SK-N-SH treated with all-trans-retinoic acid at 6 μM for 48 hours (cell line): Measurements from ENCODE around the gene PARP8.

ENCODE experiments used
- ARNTL ChIP-seq: fragments of 450-650 bp; formaldehyde crosslinking; IDR thresholded peaks from 2 replicates; pipeline ENCODE4 v1.5.0; 2020; ENCODE audit warnings: low read depth, mild to moderate bottlenecking, moderate library complexity, borderline replicate concordance
- GLIS3 ChIP-seq: fragments of 250-450 bp; sonication (Bioruptor Pico); IDR thresholded peaks from 2 replicates; pipeline ENCODE4 v1.5.0; 2020; ENCODE audit warnings: mild to moderate bottlenecking, moderate library complexity
- OSR1 ChIP-seq: fragments of 250-450 bp; sonication (Bioruptor Pico); IDR thresholded peaks from 2 replicates; pipeline ENCODE4 v1.8.0; 2022; ENCODE audit warnings: moderate library complexity, mild to moderate bottlenecking, inconsistent platforms
- RARB ChIP-seq: fragments of 250-450 bp; sonication (Bioruptor Pico); IDR thresholded peaks from 2 replicates; pipeline ENCODE4 v1.8.0; 2021; ENCODE audit warnings: mild to moderate bottlenecking, moderate library complexity
- SNAI2 ChIP-seq: fragments of 250-450 bp; sonication (Bioruptor Pico); IDR thresholded peaks from 2 replicates; pipeline ENCODE4 v1.5.0; 2020; ENCODE audit warnings: mild to moderate bottlenecking, moderate library complexity
- ZFP30 ChIP-seq: fragments of 450-650 bp; formaldehyde crosslinking; IDR thresholded peaks from 2 replicates; pipeline ENCODE4 v1.5.0; 2022; ENCODE audit warnings: mild to moderate bottlenecking, moderate library complexity
- TF ChIP-seq, protein P1 (sequence below): fragments of 250-450 bp; sonication (Bioruptor Pico); IDR thresholded peaks from 2 replicates; pipeline ENCODE4 v1.8.0; 2021; ENCODE audit warnings: low read depth, mild to moderate bottlenecking, moderate library complexity, borderline replicate concordance
- TF ChIP-seq, protein P2 (sequence below): fragments of 250-450 bp; sonication (Bioruptor Pico); IDR thresholded peaks from 2 replicates; pipeline ENCODE4 v1.8.0; 2020; ENCODE audit warnings: mild to moderate bottlenecking, moderate library complexity, borderline replicate concordance

DNA sequence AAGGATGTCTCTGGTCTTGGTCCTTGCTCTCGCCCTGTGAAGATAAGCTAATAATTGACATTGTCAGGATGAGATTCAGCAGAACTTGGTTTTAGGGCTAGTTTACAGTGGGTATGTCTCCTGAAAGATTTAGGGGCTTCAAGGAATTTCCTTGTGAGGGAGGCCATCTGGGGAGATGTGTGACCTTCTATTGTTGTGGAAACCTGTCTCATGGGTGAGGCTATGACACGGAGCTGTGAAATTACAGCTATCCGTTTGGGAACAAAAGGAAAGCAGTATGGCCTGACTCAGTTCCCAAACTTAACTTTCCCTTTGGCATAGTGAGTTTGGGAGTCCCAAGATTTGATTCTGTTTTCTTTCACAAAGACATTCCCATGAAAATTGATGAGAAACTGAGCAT lies 142.0 kb downstream of the PARP8 start:
- no peak for TF ChIP-seq RARB (CRISPR knock-in tag)
- TF ChIP-seq ZFP30: no peak
- TF ChIP-seq GLIS3 (CRISPR knock-in tag): no peak
- no peak for TF ChIP-seq ARNTL
- TF ChIP-seq, protein P1, sequence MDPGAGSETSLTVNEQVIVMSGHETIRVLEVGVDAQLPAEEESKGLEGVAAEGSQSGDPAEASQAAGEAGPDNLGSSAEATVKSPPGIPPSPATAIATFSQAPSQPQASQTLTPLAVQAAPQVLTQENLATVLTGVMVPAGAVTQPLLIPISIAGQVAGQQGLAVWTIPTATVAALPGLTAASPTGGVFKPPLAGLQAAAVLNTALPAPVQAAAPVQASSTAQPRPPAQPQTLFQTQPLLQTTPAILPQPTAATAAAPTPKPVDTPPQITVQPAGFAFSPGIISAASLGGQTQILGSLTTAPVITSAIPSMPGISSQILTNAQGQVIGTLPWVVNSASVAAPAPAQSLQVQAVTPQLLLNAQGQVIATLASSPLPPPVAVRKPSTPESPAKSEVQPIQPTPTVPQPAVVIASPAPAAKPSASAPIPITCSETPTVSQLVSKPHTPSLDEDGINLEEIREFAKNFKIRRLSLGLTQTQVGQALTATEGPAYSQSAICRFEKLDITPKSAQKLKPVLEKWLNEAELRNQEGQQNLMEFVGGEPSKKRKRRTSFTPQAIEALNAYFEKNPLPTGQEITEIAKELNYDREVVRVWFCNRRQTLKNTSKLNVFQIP (CRISPR knock-in tag): no peak
- TF ChIP-seq SNAI2: no peak
- TF ChIP-seq, protein P2, sequence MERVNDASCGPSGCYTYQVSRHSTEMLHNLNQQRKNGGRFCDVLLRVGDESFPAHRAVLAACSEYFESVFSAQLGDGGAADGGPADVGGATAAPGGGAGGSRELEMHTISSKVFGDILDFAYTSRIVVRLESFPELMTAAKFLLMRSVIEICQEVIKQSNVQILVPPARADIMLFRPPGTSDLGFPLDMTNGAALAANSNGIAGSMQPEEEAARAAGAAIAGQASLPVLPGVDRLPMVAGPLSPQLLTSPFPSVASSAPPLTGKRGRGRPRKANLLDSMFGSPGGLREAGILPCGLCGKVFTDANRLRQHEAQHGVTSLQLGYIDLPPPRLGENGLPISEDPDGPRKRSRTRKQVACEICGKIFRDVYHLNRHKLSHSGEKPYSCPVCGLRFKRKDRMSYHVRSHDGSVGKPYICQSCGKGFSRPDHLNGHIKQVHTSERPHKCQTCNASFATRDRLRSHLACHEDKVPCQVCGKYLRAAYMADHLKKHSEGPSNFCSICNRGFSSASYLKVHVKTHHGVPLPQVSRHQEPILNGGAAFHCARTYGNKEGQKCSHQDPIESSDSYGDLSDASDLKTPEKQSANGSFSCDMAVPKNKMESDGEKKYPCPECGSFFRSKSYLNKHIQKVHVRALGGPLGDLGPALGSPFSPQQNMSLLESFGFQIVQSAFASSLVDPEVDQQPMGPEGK (CRISPR knock-in tag): no peak
- TF ChIP-seq OSR1: no peak
